Measurements from ENCODE around the gene GNAO1.

Gene GNAO1

DNA sequence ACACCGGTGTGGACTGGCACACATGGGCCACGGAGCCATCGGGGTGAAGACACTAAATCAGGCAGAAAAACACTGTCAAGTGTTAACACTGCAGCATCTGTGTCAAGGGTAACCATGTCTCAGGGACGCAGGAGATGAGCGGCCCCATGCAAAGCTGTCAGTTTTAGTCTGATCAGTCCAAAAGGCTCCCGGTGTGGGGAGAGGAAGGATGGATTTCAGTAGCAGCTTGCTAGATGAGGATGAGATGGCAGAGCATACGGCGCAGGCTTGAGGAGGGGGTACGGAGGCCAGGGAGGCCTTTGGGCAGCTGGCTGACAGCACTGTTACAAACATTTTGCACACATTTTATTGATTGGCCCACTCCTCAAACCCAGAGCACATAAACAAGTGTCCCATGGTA is 98.1 kb downstream of the GNAO1 start:
- Histone ChIP-seq H3K56ac (ENCODE audit: low read length) (no peak overlapping the region), H3K23ac (ENCODE audit: low read length) (no peak overlapping the region), H3K4me1 (ENCODE audit: control insufficient read depth, low read depth, low read length) (peaks cover 6% of the 10 kb centered on the region), H3K4me2 (ENCODE audit: low read length) (no peak overlapping the region), H2BK15ac (replicated peaks; ENCODE audit: low read depth) (no peak overlapping the region), H3K9ac (ENCODE audit: low read length) (no peak overlapping the region), H3K79me1 (ENCODE audit: low read length) (no peaks in the 10 kb centered on the region), H4K8ac (ENCODE audit: low read depth, low read length) (no peak overlapping the region), H3K27me3 (ENCODE audit: insufficient read depth, low read length, poor library complexity) (no peaks in the 10 kb centered on the region), H2BK120ac (ENCODE audit: low read depth, low read length) (no peak overlapping the region), H2AK5ac (ENCODE audit: low read length) (no peak overlapping the region), H3K79me2 (ENCODE audit: control insufficient read depth, insufficient read depth, low read length) (no peaks in the 10 kb centered on the region), H3K4ac (ENCODE audit: low read depth, low read length) (no peak overlapping the region), H2BK5ac (ENCODE audit: low read length) (no peak overlapping the region), H3K27ac (ENCODE audit: low read depth, low read length) (no peak overlapping the region), H3K18ac (ENCODE audit: low read length) (no peak overlapping the region), H3K4me3 (ENCODE audit: low read length) (no peak overlapping the region), H3K36me3 (ENCODE audit: control insufficient read depth, insufficient read depth, low read length) (no peaks in the 10 kb centered on the region), H4K5ac (ENCODE audit: low read length) (no peak overlapping the region)
- DNase-seq, result no peak
- WGBS (ENCODE audit: extremely low coverage, insufficient coverage, low lambda C conversion rate), result no CpG with 5 or more reads among the region's 9 CpGs

DNA sequence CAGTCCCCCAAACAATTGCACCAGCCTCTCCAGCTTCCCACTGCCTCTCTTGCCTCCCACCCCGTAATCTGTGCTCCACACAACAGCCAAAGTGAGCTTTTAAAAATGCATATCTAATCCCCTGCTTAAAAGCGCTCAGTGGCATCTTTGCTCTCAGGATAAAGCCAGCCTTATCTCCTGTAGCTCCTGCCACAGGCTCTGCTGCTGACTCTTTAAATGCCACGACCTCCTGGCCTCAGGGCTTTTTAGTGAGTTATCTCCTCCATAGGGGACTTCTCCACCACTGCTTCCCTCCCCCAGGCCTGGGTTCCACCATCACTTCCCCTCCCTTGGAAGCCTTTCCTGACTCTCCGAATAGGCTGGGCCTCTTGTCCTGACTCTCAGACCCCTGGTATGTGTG is 98.6 kb downstream of the GNAO1 start:
- H3K18ac ChIP-seq (ENCODE audit: low read length), result no peak overlapping the region
- H3K27ac ChIP-seq (ENCODE audit: low read depth, low read length), result no peak overlapping the region
- WGBS (ENCODE audit: extremely low coverage, insufficient coverage, low lambda C conversion rate), result no CpG with 5 or more reads among the region's 4 CpGs
- no peak overlapping the region for H3K9ac ChIP-seq (ENCODE audit: low read length)
- H3K56ac ChIP-seq (ENCODE audit: low read length), result no peak overlapping the region
- no peak overlapping the region for H2BK120ac ChIP-seq (ENCODE audit: low read depth, low read length)
- H3K4ac ChIP-seq (ENCODE audit: low read depth, low read length), result no peak overlapping the region
- H3K23ac ChIP-seq (ENCODE audit: low read length), result no peak overlapping the region
- no peaks in the 10 kb centered on the region for H3K79me2 ChIP-seq (ENCODE audit: control insufficient read depth, insufficient read depth, low read length)
- no peaks in the 10 kb centered on the region for H3K27me3 ChIP-seq (ENCODE audit: insufficient read depth, low read length, poor library complexity)
- no peak overlapping the region for H2BK5ac ChIP-seq (ENCODE audit: low read length)
- no peak overlapping the region for H2AK5ac ChIP-seq (ENCODE audit: low read length)
- H3K79me1 ChIP-seq (ENCODE audit: low read length), result no peaks in the 10 kb centered on the region
- H3K4me1 ChIP-seq (ENCODE audit: control insufficient read depth, low read depth, low read length), result peaks cover 6% of the 10 kb centered on the region
- H3K4me3 ChIP-seq (ENCODE audit: low read length), result no peak overlapping the region
- no peaks in the 10 kb centered on the region for H3K36me3 ChIP-seq (ENCODE audit: control insufficient read depth, insufficient read depth, low read length)
- no peak overlapping the region for H2BK15ac ChIP-seq (replicated peaks; ENCODE audit: low read depth)
- no peak overlapping the region for H4K5ac ChIP-seq (ENCODE audit: low read length)
- H4K8ac ChIP-seq (ENCODE audit: low read depth, low read length), result no peak overlapping the region
- DNase-seq, result peak; percentile 94
- no peak overlapping the region for H3K4me2 ChIP-seq (ENCODE audit: low read length)

DNA sequence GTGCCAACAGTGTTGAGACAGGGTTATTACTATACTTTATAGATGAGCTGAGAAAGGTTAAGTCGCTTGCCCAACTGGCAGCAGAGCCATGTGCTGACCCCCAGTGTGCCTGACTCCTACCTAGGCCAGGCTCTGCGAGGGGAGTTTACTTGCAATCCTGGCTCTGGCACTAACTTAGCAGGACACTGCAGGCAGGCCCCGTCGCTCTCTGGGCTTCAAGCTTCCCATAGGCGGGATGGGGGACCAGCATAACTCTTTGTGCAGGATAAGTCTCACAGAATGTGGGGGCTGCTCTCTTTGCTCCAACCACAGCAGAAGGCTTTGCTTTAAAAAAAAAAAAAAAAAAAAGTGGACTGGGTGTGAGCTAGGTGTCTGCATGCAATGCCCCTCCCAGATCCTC is 102.7 kb downstream of the GNAO1 start:
- H3K79me2 ChIP-seq (ENCODE audit: control insufficient read depth, insufficient read depth, low read length), result no peaks in the 10 kb centered on the region
- H2BK5ac ChIP-seq (ENCODE audit: low read length), result no peak overlapping the region
- no CpG with 5 or more reads among the region's 5 CpGs for WGBS (ENCODE audit: extremely low coverage, insufficient coverage, low lambda C conversion rate)
- no peak overlapping the region for H3K27ac ChIP-seq (ENCODE audit: low read depth, low read length)
- H3K56ac ChIP-seq (ENCODE audit: low read length), result no peak overlapping the region
- no peak overlapping the region for H3K4ac ChIP-seq (ENCODE audit: low read depth, low read length)
- no peak overlapping the region for H2AK5ac ChIP-seq (ENCODE audit: low read length)
- H4K5ac ChIP-seq (ENCODE audit: low read length), result no peak overlapping the region
- H3K9ac ChIP-seq (ENCODE audit: low read length), result no peak overlapping the region
- no peak overlapping the region for H3K4me2 ChIP-seq (ENCODE audit: low read length)
- no peak overlapping the region for H3K18ac ChIP-seq (ENCODE audit: low read length)
- no peak overlapping the region for H3K23ac ChIP-seq (ENCODE audit: low read length)
- H3K27me3 ChIP-seq (ENCODE audit: insufficient read depth, low read length, poor library complexity), result no peaks in the 10 kb centered on the region
- H3K36me3 ChIP-seq (ENCODE audit: control insufficient read depth, insufficient read depth, low read length), result no peaks in the 10 kb centered on the region
- H3K4me1 ChIP-seq (ENCODE audit: control insufficient read depth, low read depth, low read length), result peaks cover 6% of the 10 kb centered on the region
- no peak overlapping the region for H2BK15ac ChIP-seq (replicated peaks; ENCODE audit: low read depth)
- no peak overlapping the region for H2BK120ac ChIP-seq (ENCODE audit: low read depth, low read length)
- no peak overlapping the region for H4K8ac ChIP-seq (ENCODE audit: low read depth, low read length)
- H3K79me1 ChIP-seq (ENCODE audit: low read length), result no peaks in the 10 kb centered on the region
- no peak overlapping the region for H3K4me3 ChIP-seq (ENCODE audit: low read length)
- DNase-seq, result no peak

DNA sequence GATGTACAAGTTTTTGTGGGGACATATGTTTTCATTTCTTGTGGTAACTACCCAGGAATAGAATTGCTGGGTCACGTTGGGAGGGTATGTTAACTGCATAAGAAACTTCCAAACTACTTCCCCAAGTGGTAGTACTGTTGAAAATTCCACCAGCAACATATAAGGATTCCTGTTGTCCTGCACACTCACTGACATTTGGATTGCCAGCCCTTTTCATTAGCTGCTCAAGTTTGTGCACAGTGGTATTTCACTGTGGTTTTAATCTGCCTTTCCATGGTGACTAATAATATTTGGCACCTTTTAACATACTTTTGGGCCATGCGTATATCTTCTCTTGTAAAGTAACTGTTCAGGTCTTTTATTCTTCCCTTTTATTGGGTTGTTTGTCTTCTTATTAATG is 103.3 kb downstream of the GNAO1 start:
- H3K23ac ChIP-seq (ENCODE audit: low read length), result no peak overlapping the region
- no peak for DNase-seq
- H3K18ac ChIP-seq (ENCODE audit: low read length), result no peak overlapping the region
- no CpG with 5 or more reads among the region's 2 CpGs for WGBS (ENCODE audit: extremely low coverage, insufficient coverage, low lambda C conversion rate)
- H3K4me2 ChIP-seq (ENCODE audit: low read length), result no peak overlapping the region
- H2BK120ac ChIP-seq (ENCODE audit: low read depth, low read length), result no peak overlapping the region
- H3K36me3 ChIP-seq (ENCODE audit: control insufficient read depth, insufficient read depth, low read length), result no peaks in the 10 kb centered on the region
- H2BK5ac ChIP-seq (ENCODE audit: low read length), result no peak overlapping the region
- H3K27ac ChIP-seq (ENCODE audit: low read depth, low read length), result no peak overlapping the region
- H3K56ac ChIP-seq (ENCODE audit: low read length), result no peak overlapping the region
- H3K4me1 ChIP-seq (ENCODE audit: control insufficient read depth, low read depth, low read length), result peaks cover 4% of the 10 kb centered on the region
- H3K79me2 ChIP-seq (ENCODE audit: control insufficient read depth, insufficient read depth, low read length), result no peaks in the 10 kb centered on the region
- no peak overlapping the region for H2BK15ac ChIP-seq (replicated peaks; ENCODE audit: low read depth)
- H3K27me3 ChIP-seq (ENCODE audit: insufficient read depth, low read length, poor library complexity), result no peaks in the 10 kb centered on the region
- H3K4ac ChIP-seq (ENCODE audit: low read depth, low read length), result no peak overlapping the region
- no peak overlapping the region for H3K9ac ChIP-seq (ENCODE audit: low read length)
- H4K8ac ChIP-seq (ENCODE audit: low read depth, low read length), result no peak overlapping the region
- no peaks in the 10 kb centered on the region for H3K79me1 ChIP-seq (ENCODE audit: low read length)
- H3K4me3 ChIP-seq (ENCODE audit: low read length), result no peak overlapping the region
- no peak overlapping the region for H2AK5ac ChIP-seq (ENCODE audit: low read length)
- no peak overlapping the region for H4K5ac ChIP-seq (ENCODE audit: low read length)

DNA sequence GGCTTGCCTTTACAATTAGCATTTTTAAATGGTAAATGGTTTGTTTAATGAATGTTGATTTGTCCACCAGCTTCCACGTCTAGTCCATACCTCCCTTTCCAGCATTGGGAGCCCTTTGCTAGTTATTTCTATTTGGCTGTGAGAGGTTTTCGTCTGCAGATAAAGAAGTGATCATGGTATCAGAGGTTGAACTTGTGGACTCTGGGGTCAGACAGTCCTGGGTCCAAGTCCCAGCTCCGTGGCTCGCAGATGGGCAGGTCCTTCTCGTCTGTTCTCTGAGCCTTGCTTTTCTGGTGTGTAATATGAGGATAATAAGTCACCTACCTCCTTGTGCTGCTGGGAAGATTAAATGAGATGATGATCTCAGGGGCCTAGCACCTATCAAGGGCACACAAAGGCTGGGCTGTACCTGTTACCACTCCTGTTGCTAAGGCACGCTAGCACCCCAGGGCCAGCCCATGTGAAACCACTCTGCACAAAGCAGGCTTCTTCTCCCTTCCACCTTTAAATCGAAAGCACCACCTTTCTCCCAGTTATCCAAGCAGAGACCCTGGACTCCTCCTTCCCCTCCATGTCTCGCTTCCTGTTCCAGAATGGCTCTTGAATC is 103.9 kb downstream of the GNAO1 start:
- H2BK120ac ChIP-seq (ENCODE audit: low read depth, low read length), result no peak overlapping the region
- no peaks in the 10 kb centered on the region for H3K79me2 ChIP-seq (ENCODE audit: control insufficient read depth, insufficient read depth, low read length)
- no peak overlapping the region for H2AK5ac ChIP-seq (ENCODE audit: low read length)
- H4K5ac ChIP-seq (ENCODE audit: low read length), result no peak overlapping the region
- no peaks in the 10 kb centered on the region for H3K27me3 ChIP-seq (ENCODE audit: insufficient read depth, low read length, poor library complexity)
- peaks cover 1% of the 10 kb centered on the region for H3K4me1 ChIP-seq (ENCODE audit: control insufficient read depth, low read depth, low read length)
- H3K27ac ChIP-seq (ENCODE audit: low read depth, low read length), result no peak overlapping the region
- H2BK15ac ChIP-seq (replicated peaks; ENCODE audit: low read depth), result no peak overlapping the region
- no peak overlapping the region for H3K9ac ChIP-seq (ENCODE audit: low read length)
- WGBS (ENCODE audit: extremely low coverage, insufficient coverage, low lambda C conversion rate), result no CpG with 5 or more reads among the region's 8 CpGs
- no peak overlapping the region for H3K4me2 ChIP-seq (ENCODE audit: low read length)
- H3K36me3 ChIP-seq (ENCODE audit: control insufficient read depth, insufficient read depth, low read length), result no peaks in the 10 kb centered on the region
- H2BK5ac ChIP-seq (ENCODE audit: low read length), result no peak overlapping the region
- H3K23ac ChIP-seq (ENCODE audit: low read length), result no peak overlapping the region
- no peak overlapping the region for H3K4ac ChIP-seq (ENCODE audit: low read depth, low read length)
- no peak overlapping the region for H4K8ac ChIP-seq (ENCODE audit: low read depth, low read length)
- DNase-seq, result no peak
- no peak overlapping the region for H3K4me3 ChIP-seq (ENCODE audit: low read length)
- no peak overlapping the region for H3K56ac ChIP-seq (ENCODE audit: low read length)
- no peak overlapping the region for H3K18ac ChIP-seq (ENCODE audit: low read length)
- H3K79me1 ChIP-seq (ENCODE audit: low read length), result no peaks in the 10 kb centered on the region

All from mesendoderm (in vitro differentiated cells).